Adrenal gland (tissue), 5 donors: ENCODE data around the gene SARM1.

Experiments used
- POLR2A ChIP-seq, 2 donors: fragments of 450-650 bp; IDR thresholded peaks; one replicate each; pipeline ENCODE4 v1.6.1; 2017; ENCODE audit warnings: antibody characterized with exemption in 2 of 2, mild to moderate bottlenecking in 2 of 2, moderate library complexity in 1 of 2
- TF ChIP-seq, protein P1 (sequence below), 6 experiments: fragments of 450-650 bp in 4 of 6; fragments of 200-600 bp in 2 of 6; sonication (generic) in 1 of 6; IDR thresholded peaks; 1 replicate in 5 of 6; 2 replicates in 1 of 6; pipeline versions ENCODE4 v1.5.1 to v1.8.0; 2016 to 2021; ENCODE audit warnings: antibody characterized with exemption in 6 of 6, mild to moderate bottlenecking in 2 of 6, moderate library complexity in 1 of 6
- donor health status: DM: no; HTN: no; CAD: no.

- TF ChIP-seq POLR2A (IDR thresholded peaks at IDR 0.05), result peak in 1 of 2 donors; percentile 28
- TF ChIP-seq, protein P1, sequence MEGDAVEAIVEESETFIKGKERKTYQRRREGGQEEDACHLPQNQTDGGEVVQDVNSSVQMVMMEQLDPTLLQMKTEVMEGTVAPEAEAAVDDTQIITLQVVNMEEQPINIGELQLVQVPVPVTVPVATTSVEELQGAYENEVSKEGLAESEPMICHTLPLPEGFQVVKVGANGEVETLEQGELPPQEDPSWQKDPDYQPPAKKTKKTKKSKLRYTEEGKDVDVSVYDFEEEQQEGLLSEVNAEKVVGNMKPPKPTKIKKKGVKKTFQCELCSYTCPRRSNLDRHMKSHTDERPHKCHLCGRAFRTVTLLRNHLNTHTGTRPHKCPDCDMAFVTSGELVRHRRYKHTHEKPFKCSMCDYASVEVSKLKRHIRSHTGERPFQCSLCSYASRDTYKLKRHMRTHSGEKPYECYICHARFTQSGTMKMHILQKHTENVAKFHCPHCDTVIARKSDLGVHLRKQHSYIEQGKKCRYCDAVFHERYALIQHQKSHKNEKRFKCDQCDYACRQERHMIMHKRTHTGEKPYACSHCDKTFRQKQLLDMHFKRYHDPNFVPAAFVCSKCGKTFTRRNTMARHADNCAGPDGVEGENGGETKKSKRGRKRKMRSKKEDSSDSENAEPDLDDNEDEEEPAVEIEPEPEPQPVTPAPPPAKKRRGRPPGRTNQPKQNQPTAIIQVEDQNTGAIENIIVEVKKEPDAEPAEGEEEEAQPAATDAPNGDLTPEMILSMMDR (IDR thresholded peaks at IDR 0.05), result no peak
These were observed 25.2 kb downstream of the SARM1 start for GRCh38 chr17:28396635-28397239.
